Mucosa of stomach (tissue), 1 donor: ENCODE results near the gene MAGEB4.
"Not testable (repeated sequence)": the region's sequence is repeated elsewhere in the genome, so short reads cannot be mapped to it uniquely, and the experiment has no call there.

Experiments used
- H3K27me3 ChIP-seq: one replicate; pipeline ENCODE4 v1.7.0; 2013; ENCODE audit warnings: mild to moderate bottlenecking, low read length; ENCODE audit not compliant: control insufficient read depth, insufficient read depth
- H3K36me3 ChIP-seq: one replicate; pipeline ENCODE4 v1.7.0; 2013; ENCODE audit warnings: low read length; ENCODE audit not compliant: control insufficient read depth, insufficient read depth
- H3K4me1 ChIP-seq: one replicate; pipeline ENCODE4 v1.7.0; 2013; ENCODE audit warnings: mild to moderate bottlenecking, low read length; ENCODE audit not compliant: control insufficient read depth, insufficient read depth
- H3K4me3 ChIP-seq: one replicate; pipeline ENCODE4 v1.7.0; 2013; ENCODE audit warnings: low read length
- H3K9ac ChIP-seq: one replicate; pipeline ENCODE4 v1.7.0; 2013; ENCODE audit warnings: mild to moderate bottlenecking, low read length, moderate library complexity
- H3K9me3 ChIP-seq: one replicate; pipeline ENCODE4 v1.7.0; 2013; ENCODE audit warnings: mild to moderate bottlenecking, low read length, moderate library complexity; ENCODE audit not compliant: control insufficient read depth
- donor health status: Pancreatic carcinoma.

MAGEB4 gene, protein sequence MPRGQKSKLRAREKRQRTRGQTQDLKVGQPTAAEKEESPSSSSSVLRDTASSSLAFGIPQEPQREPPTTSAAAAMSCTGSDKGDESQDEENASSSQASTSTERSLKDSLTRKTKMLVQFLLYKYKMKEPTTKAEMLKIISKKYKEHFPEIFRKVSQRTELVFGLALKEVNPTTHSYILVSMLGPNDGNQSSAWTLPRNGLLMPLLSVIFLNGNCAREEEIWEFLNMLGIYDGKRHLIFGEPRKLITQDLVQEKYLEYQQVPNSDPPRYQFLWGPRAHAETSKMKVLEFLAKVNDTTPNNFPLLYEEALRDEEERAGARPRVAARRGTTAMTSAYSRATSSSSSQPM

DNA sequence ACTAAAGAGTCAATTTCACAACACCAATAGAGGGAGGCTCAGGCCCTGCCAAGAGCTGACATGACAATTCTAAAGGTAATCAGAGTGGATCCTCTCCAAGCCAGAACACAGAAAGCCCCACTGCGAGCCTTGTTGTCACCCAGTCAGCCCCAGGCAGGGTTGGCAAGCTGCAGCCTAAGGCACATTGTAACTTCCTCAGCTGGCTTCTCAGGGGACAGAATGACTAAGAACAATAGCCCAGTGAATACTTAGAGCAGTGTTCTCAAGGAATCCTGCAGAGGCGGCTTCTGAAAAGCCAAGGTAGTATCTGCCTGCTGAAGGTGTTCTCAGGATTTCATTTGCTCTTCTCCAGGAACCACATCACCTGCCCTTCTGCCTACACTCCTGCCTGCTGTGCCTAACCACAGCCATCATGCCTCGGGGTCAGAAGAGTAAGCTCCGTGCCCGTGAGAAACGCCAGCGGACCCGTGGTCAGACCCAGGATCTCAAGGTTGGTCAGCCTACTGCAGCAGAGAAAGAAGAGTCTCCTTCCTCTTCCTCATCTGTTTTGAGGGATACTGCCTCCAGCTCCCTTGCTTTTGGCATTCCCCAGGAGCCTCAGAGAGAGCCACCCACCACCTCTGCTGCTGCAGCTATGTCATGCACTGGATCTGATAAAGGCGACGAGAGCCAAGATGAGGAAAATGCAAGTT lies at the start of gene MAGEB4:
MAGEB4 (plus strand) TSS at position 277 of the 692 bp plus-strand sequence; CDS start at position 413, 136 bp downstream.
- H3K27me3 ChIP-seq: no peaks in the 10 kb centered on the region
- H3K4me3 ChIP-seq: no peak within 1 kb of the TSS
- no peaks in the 10 kb centered on the region for H3K4me1 ChIP-seq
- no peaks in the 10 kb centered on the region for H3K9me3 ChIP-seq
- no peak within 1 kb of the TSS for H3K9ac ChIP-seq
- no peaks in the 10 kb centered on the region for H3K36me3 ChIP-seq

DNA sequence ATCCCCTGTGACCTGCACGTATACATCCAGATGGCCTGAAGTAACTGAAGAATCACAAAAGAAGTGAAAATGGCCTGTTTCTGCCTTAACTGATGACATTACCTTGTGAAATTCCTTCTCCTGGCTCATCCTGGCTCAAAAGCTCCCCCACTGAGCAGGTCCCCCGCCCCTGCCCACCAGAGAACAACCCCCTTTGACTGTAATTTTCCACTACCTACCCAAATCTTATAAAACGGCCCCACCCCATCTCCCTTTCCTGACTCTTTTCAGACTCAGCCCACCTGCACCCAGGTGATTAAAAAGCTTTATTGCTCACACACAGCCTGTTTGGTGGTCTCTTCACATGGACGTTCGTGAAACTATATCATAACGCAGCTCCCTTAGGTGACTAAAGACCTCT lies 47.9 kb upstream of the MAGEB4 start:
- H3K36me3 ChIP-seq, H3K9ac ChIP-seq, H3K9me3 ChIP-seq, H3K27me3 ChIP-seq, H3K4me3 ChIP-seq, H3K4me1 ChIP-seq: not testable (repeated sequence)

DNA sequence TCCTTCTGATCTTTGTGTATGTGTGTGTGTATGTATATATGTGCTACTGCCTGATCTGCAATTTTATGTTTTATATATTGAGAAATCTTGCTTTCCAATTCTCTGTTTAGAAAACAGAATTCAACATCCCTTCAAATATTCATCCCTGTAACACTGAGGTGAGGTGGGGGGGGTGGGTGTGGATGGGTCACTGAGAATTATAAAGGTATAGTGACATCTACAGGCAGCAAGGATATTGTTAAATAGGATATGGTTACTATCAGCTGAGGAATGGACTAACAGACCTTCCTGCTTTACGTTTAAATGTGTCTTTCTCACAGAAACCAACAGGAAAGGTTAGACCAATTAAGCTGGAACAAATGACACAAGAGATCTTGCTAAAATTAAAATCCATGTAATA lies 45.5 kb upstream of the MAGEB4 start:
- Histone ChIP-seq H3K27me3 (no peaks in the 10 kb centered on the region), H3K4me1 (no peaks in the 10 kb centered on the region), H3K4me3 (no peak overlapping the region), H3K36me3 (no peaks in the 10 kb centered on the region), H3K9ac (no peak overlapping the region), H3K9me3 (no peaks in the 10 kb centered on the region)

DNA sequence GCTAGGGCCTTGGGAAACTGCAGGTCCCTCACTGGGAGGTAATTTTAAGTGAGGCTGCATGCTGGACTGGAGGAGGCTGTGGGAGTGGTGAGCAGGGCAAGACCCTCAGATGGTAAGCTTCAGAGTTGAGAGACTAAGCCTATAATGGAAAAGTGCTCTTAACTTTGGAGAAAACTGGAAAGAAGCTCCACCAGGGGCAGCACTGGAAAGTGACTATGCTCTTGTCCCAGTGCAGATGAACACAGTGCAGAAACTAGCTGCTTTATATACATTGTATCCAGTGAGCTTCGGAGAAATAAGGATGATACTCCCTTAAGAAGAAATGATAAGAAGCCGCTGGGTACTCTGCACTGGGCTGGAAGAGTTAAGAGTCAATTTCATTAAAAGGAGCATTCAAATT lies 29.6 kb upstream of the MAGEB4 start:
- H3K36me3 ChIP-seq: no peaks in the 10 kb centered on the region
- no peaks in the 10 kb centered on the region for H3K9me3 ChIP-seq
- no peaks in the 10 kb centered on the region for H3K27me3 ChIP-seq
- H3K4me3 ChIP-seq: no peak overlapping the region
- no peak overlapping the region for H3K9ac ChIP-seq
- H3K4me1 ChIP-seq: no peaks in the 10 kb centered on the region

DNA sequence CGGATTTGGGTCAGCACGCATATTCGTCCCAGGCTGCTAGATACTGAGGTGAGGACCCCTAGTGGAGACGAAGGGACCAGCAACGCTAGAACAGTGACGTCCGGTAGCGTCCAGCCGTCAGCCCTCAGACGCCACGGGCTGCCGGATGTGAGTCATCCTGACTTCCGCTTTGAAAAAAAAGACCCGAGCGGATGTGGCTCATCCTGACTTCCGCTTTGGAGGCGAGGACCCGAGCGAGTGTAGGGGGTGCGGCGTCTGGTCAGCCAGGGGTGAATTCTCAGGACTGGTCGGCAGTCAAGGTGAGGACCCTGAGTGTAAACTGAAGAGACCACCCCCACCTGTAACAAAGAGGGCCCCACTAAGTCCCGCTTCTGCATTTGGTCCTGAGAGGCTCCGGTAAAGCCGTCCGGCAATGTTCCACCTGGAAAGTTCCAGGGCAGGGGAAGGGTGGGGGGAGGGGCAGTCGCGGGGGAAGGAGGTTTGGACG lies 26.4 kb upstream of the MAGEB4 start, which contains the start of gene MAGEB2:
MAGEB2 (plus strand) TSS at position 207 of the 487 bp plus-strand sequence. CDS start 3,018 bp downstream, outside the sequence.
- Histone ChIP-seq H3K36me3 (no peaks in the 10 kb centered on the region), H3K27me3 (no peaks in the 10 kb centered on the region), H3K4me1 (no peaks in the 10 kb centered on the region), H3K9ac (no peak within 1 kb of the TSS), H3K9me3 (no peaks in the 10 kb centered on the region), H3K4me3 (no peak within 1 kb of the TSS)

DNA sequence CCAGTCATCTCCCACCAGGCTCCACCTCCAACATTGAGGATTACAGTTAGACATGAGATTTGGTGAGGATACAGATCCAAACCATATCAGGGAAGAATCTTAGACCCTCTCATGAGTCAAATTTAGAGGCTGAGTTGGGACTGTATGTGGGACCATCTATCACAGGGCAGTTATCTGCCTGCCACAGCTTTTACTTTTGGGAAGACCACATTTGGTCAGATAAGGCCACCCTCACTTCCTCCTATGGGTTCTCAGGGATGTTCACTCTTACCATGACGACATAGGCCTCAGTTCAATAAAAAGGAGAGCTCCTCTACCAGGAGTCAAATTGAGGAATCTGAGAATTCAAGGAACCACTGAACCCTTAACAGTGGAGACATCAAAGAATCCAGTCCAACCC lies 24.3 kb upstream of the MAGEB4 start:
- H3K36me3 ChIP-seq: no peaks in the 10 kb centered on the region
- H3K4me3 ChIP-seq: no peak overlapping the region
- no peak overlapping the region for H3K9ac ChIP-seq
- H3K4me1 ChIP-seq: no peaks in the 10 kb centered on the region
- no peaks in the 10 kb centered on the region for H3K27me3 ChIP-seq
- no peaks in the 10 kb centered on the region for H3K9me3 ChIP-seq

DNA sequence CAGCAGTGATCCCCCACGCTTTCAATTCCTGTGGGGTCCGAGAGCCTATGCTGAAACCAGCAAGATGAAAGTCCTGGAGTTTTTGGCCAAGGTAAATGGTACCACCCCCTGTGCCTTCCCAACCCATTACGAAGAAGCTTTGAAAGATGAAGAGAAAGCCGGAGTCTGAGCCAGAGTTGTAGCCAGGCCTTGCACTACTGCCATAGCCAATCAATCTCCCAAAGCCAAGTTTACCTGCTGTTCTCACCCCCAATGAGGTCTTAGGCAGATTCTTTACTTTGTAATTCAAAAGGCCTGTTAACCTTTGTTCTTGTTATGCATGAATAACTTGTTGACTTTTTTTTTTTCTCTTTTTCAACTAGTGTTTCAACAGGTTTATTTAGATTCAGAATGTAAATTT lies 22.4 kb upstream of the MAGEB4 start:
- H3K9me3 ChIP-seq: no peaks in the 10 kb centered on the region
- H3K36me3 ChIP-seq: no peaks in the 10 kb centered on the region
- H3K27me3 ChIP-seq: no peaks in the 10 kb centered on the region
- no peaks in the 10 kb centered on the region for H3K4me1 ChIP-seq
- H3K4me3 ChIP-seq: no peak overlapping the region
- H3K9ac ChIP-seq: no peak overlapping the region

DNA sequence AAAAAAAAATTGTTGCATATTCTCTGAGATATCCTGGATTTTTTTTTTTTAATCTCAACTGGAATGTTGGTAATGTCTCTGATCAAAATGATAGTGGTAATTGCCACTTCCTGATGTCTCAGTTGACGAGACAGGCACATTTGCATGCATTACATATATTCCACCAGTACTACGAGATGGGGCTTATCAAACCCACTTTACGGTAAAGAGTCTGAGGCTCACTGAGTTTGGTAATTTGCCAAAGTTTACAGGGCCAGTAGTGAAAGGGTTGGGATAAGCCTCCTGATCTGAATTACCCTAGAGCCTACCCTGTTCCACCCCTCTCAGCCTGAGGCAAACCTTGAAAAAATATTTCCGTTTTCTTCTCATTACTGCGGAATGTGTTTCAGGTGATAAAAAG lies 21.1 kb upstream of the MAGEB4 start:
- Histone ChIP-seq H3K9ac (no peak overlapping the region), H3K4me1 (no peaks in the 10 kb centered on the region), H3K27me3 (no peaks in the 10 kb centered on the region), H3K36me3 (no peaks in the 10 kb centered on the region), H3K4me3 (no peak overlapping the region), H3K9me3 (no peaks in the 10 kb centered on the region)

DNA sequence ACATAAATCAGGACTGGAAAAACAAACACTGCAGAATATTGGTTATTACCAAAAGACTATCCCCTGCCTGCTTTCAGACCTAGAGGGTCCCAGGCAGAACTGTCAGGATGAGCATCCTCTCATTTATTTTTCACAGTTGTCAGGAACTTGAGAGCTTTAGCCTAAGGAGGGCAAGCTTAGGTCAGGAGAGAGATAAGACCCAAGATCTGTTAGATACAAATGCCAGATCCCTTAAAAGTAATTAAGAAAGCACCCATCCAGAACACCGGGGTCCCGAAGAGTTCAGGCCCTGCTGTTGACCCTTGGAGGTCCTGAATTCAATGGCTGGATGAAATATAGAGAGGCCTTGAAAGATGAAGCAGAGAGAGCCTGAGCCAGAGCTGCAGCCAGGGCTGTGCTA lies 17.3 kb upstream of the MAGEB4 start:
- H3K4me1 ChIP-seq: no peaks in the 10 kb centered on the region
- H3K9me3 ChIP-seq: no peaks in the 10 kb centered on the region
- H3K9ac ChIP-seq: no peak overlapping the region
- H3K4me3 ChIP-seq: no peak overlapping the region
- H3K36me3 ChIP-seq: no peaks in the 10 kb centered on the region
- H3K27me3 ChIP-seq: no peaks in the 10 kb centered on the region

DNA sequence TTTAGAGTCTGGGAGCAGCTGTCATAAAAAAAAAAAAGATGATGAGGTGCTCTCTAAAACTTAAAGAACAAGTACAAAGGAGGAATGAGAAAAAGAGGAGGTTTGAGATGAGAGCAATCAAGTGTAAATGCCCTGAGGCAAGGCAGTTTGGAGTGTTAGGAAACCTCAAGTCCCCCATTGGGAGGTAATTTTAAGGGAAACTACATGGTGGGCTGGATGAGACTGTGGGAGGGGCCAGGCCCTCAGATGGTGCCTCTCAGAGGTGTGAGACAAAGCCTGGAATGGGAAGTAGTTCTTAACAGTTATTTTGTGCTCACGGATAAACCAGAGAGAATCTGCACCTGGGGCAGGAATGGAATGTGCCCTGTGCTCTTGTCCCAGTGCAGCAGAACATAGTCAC lies 13.3 kb upstream of the MAGEB4 start:
- Histone ChIP-seq H3K4me3 (no peak overlapping the region), H3K27me3 (no peaks in the 10 kb centered on the region), H3K9ac (no peak overlapping the region), H3K4me1 (no peaks in the 10 kb centered on the region), H3K36me3 (no peaks in the 10 kb centered on the region), H3K9me3 (no peaks in the 10 kb centered on the region)

DNA sequence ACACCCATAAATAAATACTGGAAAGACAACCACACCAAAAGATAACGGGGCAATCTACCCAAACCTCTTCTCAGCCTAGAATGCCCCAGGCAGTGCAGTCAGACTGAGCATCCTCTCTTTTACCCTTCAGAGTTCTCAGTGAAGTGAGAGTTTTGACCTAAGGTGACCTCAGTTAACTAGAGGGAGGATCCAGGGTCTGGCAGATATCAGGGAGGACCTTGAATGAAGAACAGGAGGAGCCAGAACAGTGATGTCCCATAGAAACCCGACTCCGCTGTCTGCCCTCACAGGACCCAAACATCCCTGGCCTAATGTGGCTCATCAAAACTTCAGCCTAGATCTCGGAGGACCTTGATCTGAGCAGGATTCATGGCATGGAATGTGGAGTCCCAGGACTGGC lies 11.4 kb upstream of the MAGEB4 start, which contains the start of gene MAGEB3:
MAGEB3 (plus strand) TSS at position 263 of the 400 bp plus-strand sequence. CDS start 5,268 bp downstream, outside the sequence.
- Histone ChIP-seq H3K27me3 (no peaks in the 10 kb centered on the region), H3K36me3 (no peaks in the 10 kb centered on the region), H3K4me3 (no peak within 1 kb of the TSS), H3K9ac (no peak within 1 kb of the TSS), H3K9me3 (no peaks in the 10 kb centered on the region), H3K4me1 (no peaks in the 10 kb centered on the region)

DNA sequence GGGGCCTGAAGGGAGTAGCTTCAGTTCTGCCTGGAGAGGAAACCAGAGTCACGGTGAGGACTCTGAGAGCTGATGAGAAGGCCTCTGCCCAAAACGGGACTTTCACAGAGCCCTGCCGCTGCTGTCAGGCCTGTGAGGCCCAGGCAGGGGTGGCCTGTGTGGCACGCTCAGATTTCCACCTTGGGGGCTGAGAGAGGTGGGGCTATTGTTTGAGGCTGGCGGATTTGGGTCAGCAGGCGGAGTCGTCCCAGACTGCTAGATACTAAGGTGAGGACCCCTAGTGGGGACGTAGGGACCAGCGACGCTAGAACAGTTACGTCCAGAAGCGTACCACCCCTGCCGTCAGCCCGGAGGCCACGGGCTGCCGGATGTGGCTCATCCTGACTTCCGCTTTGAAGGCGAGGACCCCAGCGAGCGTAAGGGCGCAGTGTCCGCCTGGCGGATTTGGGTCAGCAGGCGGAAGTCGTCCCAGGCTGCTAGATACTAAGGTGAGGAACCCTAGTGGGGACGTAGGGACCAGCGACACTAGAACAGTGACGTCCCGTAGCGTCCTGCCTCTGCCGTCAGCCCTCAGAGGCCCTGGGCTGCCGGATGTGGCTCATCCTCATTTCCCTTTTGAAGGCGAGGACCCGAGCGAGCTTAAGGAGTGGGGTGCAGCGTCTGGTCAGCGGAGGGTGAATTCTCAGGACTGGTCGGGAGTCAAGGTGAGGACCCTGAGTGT lies 5.1 kb downstream of the MAGEB4 start, which contains the start of gene MAGEB1:
MAGEB1 (plus strand) TSS at position 378 of the 721 bp plus-strand sequence. CDS start 3,348 bp downstream, outside the sequence.
- no peaks in the 10 kb centered on the region for H3K4me1 ChIP-seq
- H3K36me3 ChIP-seq: no peaks in the 10 kb centered on the region
- H3K9me3 ChIP-seq: no peaks in the 10 kb centered on the region
- no peak within 1 kb of the TSS for H3K9ac ChIP-seq
- no peaks in the 10 kb centered on the region for H3K27me3 ChIP-seq
- no peak within 1 kb of the TSS for H3K4me3 ChIP-seq
